ENCODE data around the gene PRPF40B.
A peak's percentile ranks its signal among the peaks of the same experiment; 100 is the strongest.

PRPF40B gene

GRCh38 chr12:49636979-49637755 is 13.8 kb downstream of the PRPF40B start:
- DNase-seq: peak; percentile 8

- no peak for DNase-seq
Observed at GRCh38 chr12:49641748-49642369, 18.5 kb downstream of the PRPF40B start.

GRCh38 chr12:49642370-49642802 is 19.0 kb downstream of the PRPF40B start:
- no peak for DNase-seq

- no peak for DNase-seq
Observed at GRCh38 chr12:49643135-49643534, 19.8 kb downstream of the PRPF40B start.

- no peak for DNase-seq
Observed at GRCh38 chr12:49643961-49644619, 20.7 kb downstream of the PRPF40B start.

- DNase-seq: peak; percentile 43
Observed at GRCh38 chr12:49644620-49644994, 21.2 kb downstream of the PRPF40B start.

GRCh38 chr12:49645146-49646039 is 22.0 kb downstream of the PRPF40B start:
- DNase-seq: no peak

- DNase-seq: no peak
Observed at GRCh38 chr12:49646331-49646830, 23.0 kb downstream of the PRPF40B start.

- DNase-seq: no peak
Observed at GRCh38 chr12:49646871-49647654, 23.7 kb downstream of the PRPF40B start.

- DNase-seq: no peak
Observed at GRCh38 chr12:49647827-49648711, 24.7 kb downstream of the PRPF40B start.

- DNase-seq: no peak
Observed at GRCh38 chr12:49648712-49649003, 25.3 kb downstream of the PRPF40B start.

- no peak for DNase-seq
Observed at GRCh38 chr12:49649445-49649844, 26.1 kb downstream of the PRPF40B start.

GRCh38 chr12:49649892-49650291 is 26.5 kb downstream of the PRPF40B start:
- no peak for DNase-seq

GRCh38 chr12:49651855-49652254 is 28.5 kb downstream of the PRPF40B start:
- DNase-seq: no peak

- no peak for DNase-seq
Observed at GRCh38 chr12:49652921-49653520, 29.7 kb downstream of the PRPF40B start.

- DNase-seq: no peak
Observed at GRCh38 chr12:49654715-49655114, 31.4 kb downstream of the PRPF40B start.

- DNase-seq: no peak
Observed at GRCh38 chr12:49655595-49656236, 32.4 kb downstream of the PRPF40B start.

GRCh38 chr12:49658276-49658675 is 34.9 kb downstream of the PRPF40B start:
- no peak for DNase-seq

GRCh38 chr12:49659753-49660152 is 36.4 kb downstream of the PRPF40B start:
- DNase-seq: no peak

- DNase-seq: no peak
Observed at GRCh38 chr12:49661191-49661590, 37.8 kb downstream of the PRPF40B start.

Data from NCI-H446 treated with DMSO at 0.1 percent for 48 hours (cell line).